Left lobe of liver (tissue), 2 donors: ENCODE data around the gene SLC38A10. TPM values are rescaled to one million over a fixed set of nuclear protein-coding genes. Genes with fewer than 3 reads are reported as not detected.

Experiments used
- ATAC-seq: fragments of 200-7000 bp; cut with Tn5 transposase; one replicate; pipeline ENCODE4 v1.9.1; 2020; ENCODE audit warnings: mild to moderate bottlenecking, moderate library complexity
- DNase-seq: peaks from one replicate; pipeline ENCODE4 v3.0.0-alpha.2; 2020; ENCODE audit warnings: low spot score
- total RNA-seq: library from RNA; stranded (reverse); gene quantifications from one replicate; pipeline ENCODE4 v1.2.1, GENCODE V29; 2021
- donor health status: DM: no; HTN: no; CAD: no; lungs with moderate emphysema.
- donor health status: DM: no; HTN: yes; CAD: no.

The SLC38A10 gene
- total RNA-seq, 1 donor from 2014 or later = 101 TPM

DNA sequence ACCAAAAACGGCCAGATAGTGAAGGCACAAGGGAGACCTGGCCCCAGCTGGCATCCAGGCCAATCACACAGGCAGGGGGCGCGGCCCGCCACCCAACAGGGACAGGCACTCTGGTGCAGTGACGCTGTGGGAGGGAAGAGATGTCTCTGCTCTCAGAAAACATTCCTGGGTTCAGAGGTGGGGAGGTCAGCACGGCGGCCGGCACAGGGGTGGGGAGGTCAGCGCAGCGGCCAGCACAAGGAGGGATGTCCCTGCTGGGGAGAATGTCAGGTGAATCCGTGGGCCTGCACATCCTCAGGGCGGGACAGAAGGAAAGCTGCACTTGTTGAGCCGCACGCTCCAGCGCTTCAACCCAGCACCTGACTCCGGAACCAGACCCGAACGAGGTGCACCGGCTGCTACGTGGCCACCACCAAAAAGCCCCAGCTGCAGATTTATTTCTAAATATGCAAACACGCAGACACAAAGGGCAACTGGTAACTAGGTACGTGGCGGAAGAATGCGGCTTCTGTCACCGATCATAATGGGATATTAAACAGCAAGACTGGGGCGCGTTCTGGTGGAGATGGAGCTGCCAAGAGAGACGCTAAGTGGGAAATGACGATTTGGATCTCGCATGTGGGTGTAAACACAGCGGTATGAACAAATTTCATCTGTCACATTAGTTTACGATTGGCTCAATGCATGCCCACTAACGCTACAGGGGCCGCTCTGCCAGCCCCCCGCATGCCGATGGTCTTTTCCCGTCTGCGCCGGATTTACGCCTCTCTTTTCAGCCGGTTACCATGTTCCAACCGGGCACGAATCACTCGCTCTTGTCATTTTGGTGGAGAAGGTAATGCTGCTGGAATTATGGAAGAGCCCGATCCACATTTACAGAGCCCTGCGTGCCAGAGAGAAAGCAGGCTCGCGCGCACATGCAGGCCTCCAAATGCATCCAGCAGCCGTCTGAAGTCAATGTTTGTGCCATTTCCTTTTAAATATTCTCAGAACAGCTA lies 15.5 kb downstream of the SLC38A10 start:
- ATAC-seq = no peak
- no peak for DNase-seq

GRCh38 chr17:81278831-81279230 lies 16.3 kb downstream of the SLC38A10 start:
- ATAC-seq (no peak), DNase-seq (no peak)

DNA sequence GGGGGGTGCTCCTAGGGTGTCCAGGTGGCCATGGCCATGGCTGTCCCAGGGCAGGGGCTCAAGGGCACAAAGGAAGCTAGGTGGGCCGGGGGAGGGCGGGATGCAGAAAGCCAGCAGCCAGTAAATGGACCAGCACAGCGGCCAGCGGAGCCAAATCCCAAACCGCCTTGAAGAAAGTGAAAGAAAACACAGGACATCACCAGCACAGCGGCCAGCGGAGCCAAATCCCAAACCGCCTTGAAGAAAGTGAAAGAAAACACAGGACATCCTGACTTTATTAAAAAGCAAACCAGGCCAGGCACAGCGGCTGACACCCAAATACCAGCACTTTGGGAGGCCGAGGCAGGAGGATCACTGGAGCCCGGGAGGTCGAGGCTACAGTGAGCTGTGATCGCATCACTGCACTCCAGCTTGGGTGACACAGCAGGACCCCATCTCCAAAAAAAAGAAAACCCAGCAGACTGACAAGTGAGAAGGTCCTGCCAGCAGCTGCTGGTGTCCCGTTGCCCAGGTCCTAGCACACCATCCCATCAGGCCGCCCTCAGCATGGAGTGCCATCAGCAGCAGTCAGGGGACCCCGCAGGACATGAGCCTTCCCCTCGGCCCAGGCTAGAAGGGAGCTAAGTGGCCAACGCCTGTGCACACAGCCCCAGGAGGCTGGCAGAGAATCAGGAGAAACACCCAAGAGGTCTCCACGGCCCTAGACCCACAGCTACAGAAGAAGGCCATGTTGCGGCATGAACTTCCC lies 17.0 kb downstream of the SLC38A10 start:
- ATAC-seq = no peak
- no peak for DNase-seq

DNA sequence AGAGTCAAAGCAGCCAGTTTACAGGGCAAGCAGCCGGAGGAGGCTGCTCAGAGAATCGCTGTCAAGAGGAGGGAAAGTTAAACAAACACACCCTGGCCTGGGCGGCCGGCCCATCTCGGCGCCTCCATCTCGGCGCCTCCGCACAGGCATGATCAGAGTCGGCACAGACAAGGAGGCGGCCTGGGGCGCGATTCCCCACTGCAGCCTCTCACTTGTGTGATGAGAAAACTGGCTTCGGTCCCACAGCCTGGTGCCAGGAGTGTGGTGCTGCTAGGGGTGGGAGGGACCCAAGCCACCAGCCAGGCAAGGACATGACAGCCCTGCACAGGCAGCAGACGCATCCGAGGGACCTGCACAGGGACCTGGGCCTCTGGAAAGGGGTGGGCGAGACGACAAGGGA lies 17.7 kb downstream of the SLC38A10 start:
- ATAC-seq = peak; percentile 10

GRCh38 chr17:81276781-81277180 lies 18.3 kb downstream of the SLC38A10 start:
- ATAC-seq (no peak), DNase-seq (no peak)

More for the DNA sequence above, 17.7 kb downstream of the SLC38A10 start:
- DNase-seq = no peak

DNA sequence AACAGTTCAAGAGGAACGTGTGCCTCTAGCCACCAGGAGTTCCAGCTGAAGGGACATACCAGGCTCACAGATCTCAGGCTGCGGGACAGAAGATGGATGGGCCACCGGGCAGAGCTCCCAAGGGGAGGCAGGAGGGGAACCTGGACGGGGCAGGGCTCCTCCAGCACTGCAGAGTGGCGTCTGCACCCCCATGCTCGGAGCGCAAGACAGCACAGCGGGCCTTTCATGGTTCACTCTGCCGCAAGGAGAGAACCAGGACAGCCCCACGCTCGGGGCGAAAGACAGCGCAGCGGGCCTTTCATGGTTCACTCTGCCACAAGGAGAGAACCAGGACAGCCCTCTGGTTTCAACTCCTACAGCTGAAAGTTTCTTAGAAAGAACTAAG lies 20.6 kb downstream of the SLC38A10 start:
- ATAC-seq = no peak
- no peak for DNase-seq

DNA sequence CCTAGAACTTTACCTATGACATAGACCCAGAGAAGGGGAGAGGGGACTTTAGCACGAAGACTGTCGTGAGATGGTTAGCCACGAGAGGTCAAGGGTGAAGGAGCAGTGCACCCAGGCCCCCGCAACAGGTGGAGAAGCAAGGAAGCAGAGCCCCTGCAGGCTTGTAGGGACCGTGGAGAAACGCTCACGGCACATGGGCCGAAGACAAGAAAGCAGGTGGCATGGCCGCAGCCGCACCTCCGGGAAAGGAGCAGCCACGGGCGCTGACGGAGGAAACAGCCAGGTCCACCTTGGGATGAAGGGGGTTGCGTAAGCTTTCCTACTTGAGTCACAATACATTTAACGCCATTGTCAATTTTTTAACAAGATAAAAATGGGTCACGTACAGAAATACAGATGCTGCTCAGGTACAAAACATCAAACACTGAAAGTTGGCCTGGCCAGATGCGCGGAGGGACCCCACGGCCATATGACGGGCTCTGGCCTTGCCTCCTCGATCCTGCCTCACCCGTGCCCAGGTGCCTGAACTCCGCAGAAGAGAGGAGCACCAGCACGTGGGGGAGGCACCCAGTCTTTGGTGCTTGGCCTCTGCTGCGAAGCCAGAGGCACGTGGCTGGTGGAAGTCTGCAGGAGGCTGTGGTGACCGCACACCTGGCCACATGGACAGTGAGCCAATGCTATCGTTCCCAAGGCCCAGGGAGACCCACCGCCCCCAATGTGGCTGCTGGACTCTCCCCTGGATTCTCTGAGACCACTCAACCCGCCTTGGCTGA lies 21.2 kb downstream of the SLC38A10 start:
- ATAC-seq (no peak), DNase-seq (no peak)

DNA sequence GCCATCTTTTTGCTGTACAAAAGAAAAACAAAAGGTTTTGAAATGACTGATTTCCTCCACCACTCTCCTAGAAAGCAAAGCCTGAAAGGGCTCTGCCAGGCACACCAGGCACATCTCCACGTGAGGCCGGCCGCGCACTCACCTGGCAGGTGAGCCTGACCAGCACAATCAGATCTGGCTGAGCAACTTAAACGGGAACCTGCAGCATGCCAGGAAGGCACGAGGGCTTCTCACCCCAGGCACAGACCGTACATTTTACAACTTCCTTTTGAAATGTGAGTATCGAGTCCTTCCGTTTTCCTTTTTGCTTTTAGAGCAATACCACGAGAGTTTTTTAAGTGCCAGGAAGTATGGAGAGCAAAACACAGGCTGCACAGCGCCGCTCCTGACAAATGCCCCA lies 22.5 kb downstream of the SLC38A10 start:
- no peak for DNase-seq
- ATAC-seq = peak; percentile 20

DNA sequence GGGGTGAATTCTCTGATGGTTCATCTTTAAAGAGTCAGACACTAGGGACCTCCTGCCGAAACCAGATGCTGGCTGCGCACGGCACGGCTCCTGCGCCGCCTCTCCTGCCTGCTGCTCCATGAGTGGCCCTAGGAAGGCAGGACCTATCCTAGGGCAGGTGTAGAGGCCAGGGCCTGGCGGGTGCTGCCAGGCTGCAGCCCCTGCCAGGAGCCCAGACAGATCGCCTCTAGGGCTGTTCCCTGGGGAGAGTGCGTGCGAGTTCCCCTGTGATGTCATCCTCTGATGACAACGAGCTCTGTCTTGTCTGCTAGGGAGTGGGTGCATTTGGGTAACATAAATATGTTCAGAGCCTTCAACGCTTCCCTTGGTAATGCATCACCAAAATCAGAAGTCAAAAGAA lies 23.9 kb downstream of the SLC38A10 start:
- ATAC-seq (no peak), DNase-seq (no peak)

- DNase-seq = no peak
- no peak for ATAC-seq
Measured at GRCh38 chr17:81270279-81270678, 24.8 kb downstream of the SLC38A10 start.

DNA sequence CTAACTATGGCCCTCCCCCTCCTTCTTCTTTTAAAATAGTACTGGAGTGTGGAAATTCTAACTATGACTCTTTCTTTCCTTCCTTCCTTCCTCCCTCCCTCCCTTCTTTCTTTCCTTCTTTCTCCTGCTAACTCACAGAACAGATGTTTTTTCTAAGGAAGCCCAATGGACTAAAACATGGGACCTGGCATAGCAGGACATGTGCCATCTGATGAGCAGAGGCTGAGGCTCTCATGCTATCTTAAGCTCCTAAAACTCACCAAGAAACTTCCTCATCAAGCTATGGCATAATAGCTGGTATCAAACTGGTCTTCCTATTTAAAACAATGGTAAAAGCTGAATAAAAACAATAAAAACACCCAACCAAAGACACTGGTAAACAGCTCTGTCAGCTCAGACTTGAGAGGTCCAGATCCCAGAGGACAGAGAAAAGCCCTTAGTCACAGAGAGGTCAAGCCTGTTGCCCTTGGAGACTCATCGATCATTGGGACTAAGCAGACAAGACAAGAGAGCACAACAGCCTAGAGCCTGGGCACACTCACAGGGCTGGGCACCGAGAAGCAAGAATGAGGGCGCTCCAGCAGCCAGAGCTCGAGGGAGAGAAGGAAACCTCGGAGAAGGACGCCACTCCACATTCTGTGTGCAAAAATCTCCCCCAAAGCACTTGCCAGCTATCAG lies 27.6 kb downstream of the SLC38A10 start:
- DNase-seq (no peak), ATAC-seq (no peak)

DNA sequence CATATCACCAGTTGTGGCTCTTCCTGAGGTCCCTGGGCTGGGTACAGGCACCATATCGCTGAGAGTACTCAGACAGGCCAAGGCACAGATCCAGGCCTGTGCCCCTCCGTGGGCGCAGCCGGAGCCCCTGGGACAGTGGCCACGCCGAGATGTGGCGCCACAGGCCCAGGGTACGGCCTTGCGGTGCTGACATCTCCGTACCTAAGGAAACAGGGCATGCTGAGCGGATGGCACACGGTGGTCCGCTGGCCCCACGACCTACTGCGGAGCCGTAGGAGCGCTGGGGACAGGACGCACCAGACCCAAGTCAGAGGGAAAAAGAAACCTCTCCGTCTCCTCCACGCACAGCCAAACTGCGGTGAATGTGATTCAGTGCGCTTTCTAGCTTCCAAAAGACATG lies 29.5 kb downstream of the SLC38A10 start:
- no peak for ATAC-seq
- no peak for DNase-seq

DNA sequence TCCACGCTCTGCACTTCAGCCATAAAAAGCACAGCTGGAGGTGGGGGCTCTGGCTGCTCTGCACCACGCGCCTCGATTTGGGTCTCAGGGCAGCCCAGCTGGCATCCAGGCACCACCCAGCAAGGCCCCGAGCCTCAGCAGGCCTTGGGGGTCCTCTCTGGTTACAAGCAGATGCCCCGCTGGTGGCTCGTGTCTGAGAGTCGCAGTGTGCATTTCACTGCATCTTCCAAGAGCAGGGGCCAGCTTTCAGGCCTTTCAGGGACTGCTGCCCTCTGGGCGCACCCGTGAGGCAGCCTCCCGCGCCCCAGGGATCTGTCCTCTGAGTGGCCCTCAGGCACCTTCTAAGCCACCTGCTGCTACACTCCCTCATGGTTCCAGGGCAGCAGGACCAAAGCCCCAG lies 30.5 kb downstream of the SLC38A10 start:
- DNase-seq (no peak), ATAC-seq (no peak)

- no peak for DNase-seq
- no peak for ATAC-seq
Measured at GRCh38 chr17:81263371-81264181, 31.5 kb downstream of the SLC38A10 start.

DNA sequence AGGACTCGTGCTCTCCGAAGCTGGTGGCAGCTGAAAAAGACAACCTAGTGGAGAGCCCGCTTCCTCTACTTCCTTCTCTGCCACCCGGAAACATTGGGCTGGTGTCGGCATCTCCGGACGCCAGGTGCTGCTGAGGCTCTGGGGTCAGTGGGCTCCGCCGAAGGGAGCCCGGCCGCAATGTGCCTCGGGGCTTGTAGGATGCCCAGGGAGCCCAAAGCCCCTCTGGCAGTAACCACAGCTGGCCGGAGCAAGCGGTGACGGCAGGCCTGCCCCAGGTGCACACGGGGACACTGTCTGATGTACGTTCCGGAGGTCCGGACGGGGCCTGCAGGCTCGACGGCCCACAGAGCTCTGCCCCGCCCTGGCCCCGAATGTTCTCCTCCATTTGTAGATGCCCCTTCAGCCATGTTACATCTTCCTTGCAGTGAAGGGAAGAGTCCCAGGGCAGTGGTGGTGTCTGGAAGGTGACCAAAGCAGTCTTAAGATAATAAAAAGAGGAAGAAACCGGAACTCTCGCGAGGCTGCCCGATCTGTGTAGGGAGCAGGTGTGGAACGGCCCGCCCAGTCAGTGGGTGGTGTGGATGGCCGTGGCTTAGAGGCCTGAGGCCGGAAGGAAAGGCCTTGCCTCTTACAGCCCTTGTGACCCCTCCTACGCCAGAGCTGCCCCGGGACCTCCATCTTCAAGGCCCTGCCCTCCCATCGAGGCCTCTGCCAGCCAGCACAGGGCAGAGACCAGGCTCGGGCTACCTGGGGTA lies 33.3 kb downstream of the SLC38A10 start:
- ATAC-seq = no peak
- no peak for DNase-seq

DNA sequence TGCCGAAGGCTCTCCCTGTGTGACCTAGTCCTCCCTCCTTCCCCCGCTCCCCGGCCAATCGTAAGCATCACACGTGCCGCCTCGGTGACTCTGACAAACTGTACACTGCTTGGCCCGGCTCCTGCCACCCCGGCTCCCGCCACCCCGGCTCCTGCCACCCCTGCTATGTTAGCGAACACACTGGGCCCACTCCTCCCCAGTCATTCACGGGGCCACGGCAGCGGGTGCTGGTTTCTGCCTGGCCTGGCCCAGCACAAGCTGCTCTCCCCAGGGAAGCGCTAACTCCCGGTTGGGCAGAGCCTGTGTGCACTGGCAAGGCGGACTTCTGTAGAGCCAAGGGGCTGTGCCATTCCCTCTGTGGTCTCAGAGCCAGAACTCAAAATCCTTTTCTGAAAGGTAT lies 34.0 kb downstream of the SLC38A10 start:
- ATAC-seq (no peak), DNase-seq (no peak)

DNA sequence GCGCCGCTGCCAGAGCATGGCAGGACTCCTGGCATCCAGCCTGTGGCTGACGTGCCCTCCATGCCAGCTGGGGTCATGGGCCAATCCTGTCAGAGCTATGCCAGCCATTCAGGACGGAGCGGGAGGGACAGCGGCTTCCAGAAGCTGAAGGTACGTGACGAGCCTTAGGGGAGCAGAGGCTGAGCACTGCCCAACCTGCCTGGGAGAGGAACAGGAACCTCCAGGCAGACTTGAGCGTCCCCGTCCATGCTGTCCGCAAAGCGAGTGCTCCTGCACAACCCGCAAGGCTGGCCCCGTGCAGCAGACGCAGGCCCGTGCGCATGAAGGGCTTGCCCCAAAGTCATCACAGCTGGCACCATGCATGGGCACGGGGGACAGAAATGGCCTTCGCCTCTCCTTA lies 34.5 kb downstream of the SLC38A10 start:
- ATAC-seq (peak; percentile 24), DNase-seq (no peak)

GRCh38 chr17:81260171-81260570 lies 34.9 kb downstream of the SLC38A10 start:
- ATAC-seq (no peak), DNase-seq (no peak)

DNA sequence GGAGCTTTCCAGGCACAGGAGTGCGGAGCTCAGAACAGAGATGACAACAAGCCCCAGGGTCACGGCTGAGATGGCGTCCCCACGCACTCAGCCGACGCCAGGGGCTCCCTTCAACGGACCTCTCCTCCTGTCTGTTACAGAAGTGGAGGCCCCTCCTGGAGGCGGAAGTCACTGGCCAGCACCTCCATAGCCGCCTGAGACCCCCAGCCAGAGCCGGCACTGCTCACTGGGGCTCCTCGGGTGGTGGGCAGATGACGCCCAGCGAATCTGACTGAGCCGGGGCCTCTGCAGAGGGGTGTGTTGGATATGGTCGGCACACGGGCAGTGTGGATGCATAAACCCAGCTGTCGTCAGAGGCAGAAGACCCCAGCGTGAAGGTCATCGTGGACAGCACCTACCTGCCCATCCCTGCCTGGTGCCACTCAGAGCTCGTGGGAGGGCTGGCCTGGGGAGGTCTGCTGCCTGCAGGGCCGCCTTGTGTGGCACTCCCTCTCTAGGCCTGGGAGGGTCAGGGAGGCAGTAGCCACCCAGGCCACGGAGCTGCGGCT lies 36.0 kb downstream of the SLC38A10 start:
- DNase-seq (no peak), ATAC-seq (no peak)
